Pulmonary artery endothelial cell (primary cell): ENCODE measurements around the gene VPS13A. TPM values are rescaled to one million over a fixed set of nuclear protein-coding genes. Genes with fewer than 3 reads are reported as not detected.
"Not testable (repeated sequence)": the region's sequence is repeated elsewhere in the genome, so short reads cannot be mapped to it uniquely, and the experiment has no call there.

Experiments used
- DNase-seq: peaks from one replicate; pipeline ENCODE4 v3.0.0-alpha.2; 2011; ENCODE audit warnings: low read depth, low spot score
- total RNA-seq: library from RNA; depleted of rRNA; stranded (reverse); fragments of >200 nt; gene quantifications from 2 replicates; pipeline ENCODE4 v1.2.3, GENCODE V29; 2014

The VPS13A gene
- total RNA-seq, 1 donor from 2014 or later: 25.5 TPM

DNA sequence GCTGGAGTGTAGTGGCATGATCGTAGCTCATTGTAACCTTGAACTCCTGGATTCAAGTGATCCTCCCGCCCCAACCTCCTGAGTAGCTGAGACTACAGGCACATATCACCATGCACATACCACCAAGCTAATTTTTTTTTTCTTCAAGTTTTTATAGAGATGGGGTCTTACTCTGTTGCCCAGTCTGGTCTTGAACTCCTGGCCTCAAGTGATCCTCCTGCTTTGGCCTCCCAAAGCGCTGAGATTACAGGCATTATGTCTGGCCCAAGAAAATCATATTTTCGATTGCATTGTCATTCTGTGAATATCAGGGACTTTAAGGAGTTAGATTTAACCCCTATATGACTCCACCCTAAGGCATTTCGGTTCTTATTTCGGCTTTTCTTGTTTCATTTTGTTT, 116.6 kb downstream of the VPS13A start:
- DNase-seq: no peak

- DNase-seq: no peak
Measured at GRCh38 chr9:77304543-77304942, 127.2 kb downstream of the VPS13A start.

DNA sequence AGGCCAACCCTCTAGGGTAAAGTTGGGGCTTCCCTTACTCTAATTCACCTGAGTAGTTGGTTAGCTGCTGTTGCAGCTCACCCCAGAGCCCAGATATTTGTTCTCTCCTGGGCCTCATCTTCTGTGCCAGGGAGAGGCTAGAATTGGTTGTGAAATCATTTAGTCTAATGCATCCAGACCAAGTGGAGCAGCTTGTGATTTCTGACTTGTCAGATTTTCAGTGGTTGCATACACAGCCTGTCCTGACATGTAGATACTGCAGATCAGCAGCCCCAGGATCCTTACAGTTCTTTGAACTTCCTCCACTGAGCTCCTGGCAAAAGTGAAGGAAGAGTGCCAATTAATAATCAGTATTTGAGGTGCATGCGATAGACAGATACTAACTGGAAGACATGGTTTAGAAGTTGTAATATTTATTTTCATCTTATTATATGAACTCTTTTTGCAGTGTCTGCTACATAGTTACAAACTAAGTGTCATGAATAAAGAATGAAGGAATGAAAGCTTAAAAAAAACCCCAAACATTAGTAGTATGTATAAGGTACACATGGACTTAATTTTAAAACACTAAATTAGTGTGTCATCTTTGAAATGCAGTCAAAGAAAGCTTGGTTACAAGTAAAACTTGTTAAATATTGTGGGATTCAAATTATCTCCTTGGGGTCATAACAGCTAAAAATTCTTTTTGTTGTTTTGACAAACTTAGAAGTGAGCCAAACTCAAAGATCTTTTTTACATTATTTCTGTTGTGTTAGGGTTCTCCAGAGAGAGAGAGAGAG, 128.5 kb downstream of the VPS13A start:
- no peak for DNase-seq

DNA sequence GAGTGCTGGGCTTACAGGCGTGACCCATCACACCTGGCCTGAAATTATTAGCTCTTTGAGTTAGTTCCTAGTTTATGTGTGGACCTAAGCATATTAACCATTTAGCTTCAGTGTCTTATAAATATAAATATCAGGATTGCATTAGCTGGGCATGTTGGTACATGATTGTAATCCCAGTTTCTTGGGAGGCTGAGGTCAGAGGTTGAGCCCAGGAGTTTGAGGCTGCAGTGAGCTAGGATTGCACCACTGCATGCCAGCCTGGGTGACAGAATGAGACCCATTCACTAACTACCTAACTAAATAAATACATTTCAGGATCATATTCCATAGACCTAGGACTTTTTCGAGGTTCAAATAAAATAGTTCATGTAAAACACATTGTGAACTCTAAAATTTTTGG, 129.8 kb downstream of the VPS13A start:
- DNase-seq: no peak

DNA sequence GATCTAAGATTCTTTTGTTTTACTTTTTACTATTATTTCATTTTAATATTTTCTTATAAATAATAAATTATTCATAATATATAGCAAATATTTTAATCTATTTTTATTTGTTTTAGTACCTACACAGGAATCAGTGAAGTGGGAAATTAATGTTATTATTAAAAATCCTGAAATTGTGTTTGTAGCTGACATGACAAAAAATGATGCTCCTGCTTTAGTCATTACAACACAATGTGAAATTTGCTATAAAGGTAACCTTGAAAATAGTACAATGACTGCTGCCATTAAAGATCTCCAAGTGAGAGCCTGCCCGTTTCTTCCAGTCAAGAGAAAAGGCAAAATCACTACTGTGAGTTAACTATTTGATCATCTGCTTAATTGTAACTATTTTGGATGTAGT, 138.7 kb downstream of the VPS13A start:
- no peak for DNase-seq

DNA sequence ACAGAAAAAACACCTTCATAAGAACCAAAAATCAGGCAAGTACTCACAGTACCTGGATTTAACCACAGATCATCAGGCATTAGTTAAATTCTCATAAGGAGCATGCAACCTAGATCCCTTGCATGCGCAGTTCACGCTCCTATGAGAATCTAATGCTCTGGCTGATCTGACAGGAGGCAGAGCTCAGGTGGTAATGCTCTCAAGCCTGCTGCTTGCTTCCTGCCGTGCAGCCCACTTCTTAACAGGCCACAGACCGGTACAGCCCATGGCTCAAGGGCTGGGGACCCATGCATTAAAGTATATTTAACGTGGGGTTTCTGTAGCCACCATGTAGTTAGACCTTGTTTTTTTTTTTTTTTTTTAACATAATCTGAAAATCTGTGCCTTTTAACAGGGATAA, 147.7 kb downstream of the VPS13A start:
- DNase-seq: no peak

- DNase-seq: no peak
Measured at GRCh38 chr9:77328102-77328501, 150.8 kb downstream of the VPS13A start.

- DNase-seq: no peak
Measured at GRCh38 chr9:77370064-77370463, 192.7 kb downstream of the VPS13A start.

GRCh38 chr9:77374266-77374665, 196.9 kb downstream of the VPS13A start:
- no peak for DNase-seq

GRCh38 chr9:77375956-77376532, 198.7 kb downstream of the VPS13A start:
- no peak for DNase-seq

DNA sequence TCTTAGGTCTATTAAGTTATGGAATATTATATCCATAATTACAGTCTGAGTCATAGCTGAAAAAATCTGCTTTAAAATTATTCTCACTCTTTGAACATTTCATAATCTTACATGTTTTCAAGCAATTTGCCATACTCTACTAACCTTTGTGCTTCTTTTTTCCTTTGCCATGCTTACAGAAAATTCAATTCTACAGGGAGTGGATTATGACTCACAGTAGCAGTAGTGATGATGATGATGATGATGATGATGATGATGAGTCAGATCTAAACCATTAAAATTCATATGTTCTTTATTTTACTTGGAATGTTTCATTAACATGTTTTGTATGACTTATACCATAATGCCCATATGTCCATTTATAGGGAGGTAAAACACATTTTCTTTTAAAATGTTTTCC, 207.1 kb downstream of the VPS13A start:
- DNase-seq: no peak

DNA sequence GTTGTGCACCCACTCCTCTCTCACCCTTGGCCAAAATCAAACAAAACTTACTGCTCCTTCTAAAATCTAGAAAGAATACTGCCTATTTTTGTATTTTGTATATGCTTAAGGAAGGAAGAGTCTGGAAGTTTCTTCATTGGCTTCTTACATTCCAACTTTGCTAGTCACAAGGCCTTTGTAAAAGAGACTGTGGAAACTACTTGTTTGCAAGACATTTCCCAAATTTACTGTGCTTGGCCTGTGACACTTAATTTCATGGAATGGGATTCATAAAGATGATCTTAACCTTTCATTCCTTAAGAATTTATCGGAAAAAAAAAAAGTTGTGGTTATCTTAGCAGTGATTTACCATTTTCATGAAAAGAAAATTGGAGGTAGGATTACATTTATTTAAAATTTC, 208.9 kb downstream of the VPS13A start:
- no peak for DNase-seq

DNA sequence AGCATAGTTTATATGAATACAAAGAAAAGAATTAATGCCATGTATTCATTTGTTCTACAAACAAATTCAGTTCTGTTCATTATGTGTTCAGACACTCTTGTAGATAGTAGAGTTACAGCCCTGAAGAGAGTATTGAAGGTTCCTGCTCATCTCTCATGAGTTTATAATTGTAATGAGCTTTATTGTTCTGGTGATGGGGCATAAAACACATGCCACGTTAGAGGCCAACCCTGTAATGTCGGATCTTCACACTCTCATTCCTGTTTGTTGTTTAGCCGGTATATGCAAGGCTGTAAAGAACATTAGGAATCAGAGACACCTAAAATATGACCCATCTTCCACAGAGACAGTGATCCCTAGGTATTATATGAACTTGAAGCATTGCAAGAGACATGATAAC, 214.5 kb downstream of the VPS13A start:
- DNase-seq: no peak

- DNase-seq: no peak
Measured at GRCh38 chr9:77392328-77392727, 215.0 kb downstream of the VPS13A start.

DNA sequence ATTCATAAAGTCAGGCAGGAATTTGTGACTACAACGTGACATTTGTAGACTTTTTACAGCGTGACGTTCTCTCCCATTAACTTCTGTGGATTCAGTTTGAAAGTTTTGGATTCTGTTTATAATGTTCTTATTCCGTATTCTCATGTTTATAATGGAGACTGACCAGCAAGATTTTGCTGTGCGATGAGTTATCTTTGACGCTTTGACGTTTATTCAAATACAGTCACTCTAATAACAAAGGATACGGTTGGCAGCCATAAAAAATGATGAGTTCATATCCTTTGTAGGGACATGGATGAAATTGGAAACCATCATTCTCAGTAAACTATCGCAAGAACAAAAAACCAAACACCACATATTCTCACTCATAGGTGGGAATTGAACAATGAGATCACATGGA, 221.2 kb downstream of the VPS13A start:
- DNase-seq: not testable (repeated sequence)

GRCh38 chr9:77399964-77400363, 222.6 kb downstream of the VPS13A start:
- DNase-seq: no peak

GRCh38 chr9:77402286-77402685, 225.0 kb downstream of the VPS13A start:
- DNase-seq: no peak

GRCh38 chr9:77403239-77403638, 225.9 kb downstream of the VPS13A start:
- no peak for DNase-seq

DNA sequence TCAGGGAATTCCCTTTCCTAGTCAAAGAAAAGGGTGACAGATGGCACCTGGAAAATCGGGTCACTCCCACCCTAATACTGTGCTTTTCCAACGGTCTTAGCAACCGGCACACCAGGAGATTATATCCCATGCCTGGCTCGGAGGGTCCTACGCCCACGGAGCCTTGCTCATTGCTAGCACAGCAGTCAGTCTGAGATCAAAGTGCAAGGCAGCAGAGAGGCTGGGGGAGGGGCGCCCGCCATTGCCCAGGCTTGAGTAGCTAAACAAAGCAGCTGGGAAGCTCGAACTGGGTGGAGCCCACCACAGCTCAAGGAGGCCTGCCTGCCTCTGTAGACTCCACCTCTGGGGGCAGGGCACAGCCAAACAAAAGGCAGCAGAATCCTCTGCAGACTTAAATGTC, 231.2 kb downstream of the VPS13A start:
- DNase-seq: not testable (repeated sequence)

DNA sequence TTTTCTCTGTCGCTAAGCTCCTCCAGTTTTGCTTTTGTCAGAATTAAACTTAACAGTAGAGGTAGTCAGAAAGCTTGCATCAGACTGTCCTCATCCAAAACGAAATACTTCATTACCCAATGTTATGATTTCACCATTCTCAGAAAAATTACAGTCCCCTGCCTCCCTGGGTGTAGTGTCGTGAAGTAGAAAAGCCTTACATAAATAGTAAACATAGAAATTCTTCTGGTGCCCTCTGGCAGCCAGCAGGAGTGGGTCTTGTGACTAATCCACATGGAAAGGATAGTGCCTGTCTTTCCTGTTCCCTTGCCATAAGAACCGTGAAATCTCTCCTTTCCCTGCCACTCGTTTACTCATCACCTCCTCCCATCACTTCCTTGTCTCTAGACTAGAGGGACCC, 240.2 kb downstream of the VPS13A start:
- DNase-seq: peak; percentile 26

DNA sequence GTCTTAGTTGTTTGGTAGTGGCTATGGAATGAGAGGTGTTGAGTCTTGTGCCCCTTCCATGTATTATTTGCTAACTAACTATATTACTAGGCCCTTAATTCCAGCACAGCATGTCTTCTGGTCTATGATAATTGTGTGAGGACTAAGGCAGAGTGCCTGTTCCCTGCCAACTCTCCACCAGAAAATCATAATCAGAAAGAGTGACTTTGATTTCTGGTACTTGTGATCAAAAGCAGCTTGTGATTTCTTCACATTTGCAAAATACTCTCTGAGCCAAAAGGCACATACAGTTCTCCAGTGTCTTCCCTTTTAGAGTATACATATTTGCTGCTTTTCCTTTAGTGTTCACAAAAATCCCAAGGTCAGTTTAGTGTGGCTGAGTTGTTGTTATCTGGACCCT, 240.9 kb downstream of the VPS13A start:
- DNase-seq: no peak

DNA sequence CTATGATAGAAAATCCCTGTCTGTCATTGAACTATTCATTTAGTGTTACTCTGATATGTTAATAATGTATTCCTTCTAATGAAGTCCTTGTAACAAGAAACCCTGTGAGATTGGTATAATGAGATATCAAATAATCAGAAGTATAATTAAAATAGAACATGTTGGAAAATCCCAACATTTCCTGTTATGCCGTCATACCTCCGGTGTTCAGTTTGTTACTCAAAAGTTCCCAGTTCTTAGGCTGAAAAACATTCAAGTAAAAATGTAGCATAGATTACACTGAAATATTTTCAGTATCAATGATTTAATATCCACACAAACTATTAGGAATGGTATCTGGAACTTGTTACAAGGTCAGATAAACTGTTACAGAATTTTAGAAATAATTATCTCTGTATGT, 243.3 kb downstream of the VPS13A start:
- DNase-seq: peak; percentile 54

DNA sequence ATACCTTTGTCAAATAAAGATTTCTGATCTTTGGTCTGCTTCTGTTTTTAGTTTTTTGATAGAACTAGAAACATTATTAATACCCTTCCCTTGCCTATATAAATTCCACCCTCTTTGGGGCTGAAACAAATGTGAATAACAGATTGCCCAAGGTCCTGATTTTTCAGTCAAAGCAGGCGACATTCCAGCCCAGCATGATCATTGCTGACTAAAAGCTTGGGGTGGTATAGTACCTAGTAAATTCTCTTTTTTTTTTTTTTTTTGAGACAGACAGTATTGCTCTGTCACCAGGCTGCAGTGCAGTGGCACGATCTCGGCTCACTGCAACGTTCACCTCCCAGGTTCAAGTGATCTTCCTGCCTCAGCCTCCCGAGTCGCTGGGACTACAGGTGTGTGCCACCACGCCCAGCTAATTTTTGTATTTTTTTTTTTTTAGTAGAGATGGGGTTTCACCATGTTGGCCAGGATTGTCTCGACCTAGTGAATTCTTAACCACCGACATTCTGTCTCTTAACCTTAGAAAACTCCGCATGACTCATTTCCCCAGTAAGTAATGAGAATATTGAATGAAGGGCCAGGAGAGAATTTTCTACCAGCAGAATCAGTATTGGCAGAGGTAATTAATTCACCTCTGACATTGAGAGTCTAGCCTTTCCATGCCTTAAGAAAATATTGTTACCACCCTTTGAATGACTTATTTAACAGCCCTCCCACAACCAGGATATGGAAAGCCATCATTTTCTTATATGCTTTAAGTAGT, 244.4 kb downstream of the VPS13A start:
- peak; percentile 29 for DNase-seq
